OCI-M1 (cell line): Measurements from ENCODE around the gene RUBCN.
"Not testable (repeated sequence)": the region's sequence is repeated elsewhere in the genome, so short reads cannot be mapped to it uniquely, and the experiment has no call there.

Source experiments
- DNase-seq: peaks from one replicate; lab custom pipeline; 2025; lab: John Stamatoyannopoulos, UW

Gene RUBCN

GRCh38 chr3:197734667-197735318 lies 1.9 kb downstream of the RUBCN start:
- DNase-seq, result peak; percentile 74

GRCh38 chr3:197733042-197733441 lies 3.7 kb downstream of the RUBCN start:
- no peak for DNase-seq

- DNase-seq, result not testable (repeated sequence)
Observed at GRCh38 chr3:197731483-197731882, 5.2 kb downstream of the RUBCN start.

GRCh38 chr3:197730770-197731169 lies 5.9 kb downstream of the RUBCN start:
- DNase-seq, result not testable (repeated sequence)

- DNase-seq, result no peak
Observed at GRCh38 chr3:197730200-197730599, 6.5 kb downstream of the RUBCN start.

- DNase-seq, result no peak
Observed at GRCh38 chr3:197728487-197728886, 8.2 kb downstream of the RUBCN start.

GRCh38 chr3:197727878-197728277 lies 8.8 kb downstream of the RUBCN start:
- DNase-seq, result not testable (repeated sequence)

GRCh38 chr3:197722734-197723133 lies 14.0 kb downstream of the RUBCN start:
- DNase-seq, result no peak

GRCh38 chr3:197720694-197721093 lies 16.0 kb downstream of the RUBCN start:
- no peak for DNase-seq

- DNase-seq, result no peak
Observed at GRCh38 chr3:197718891-197719290, 17.8 kb downstream of the RUBCN start.

GRCh38 chr3:197714251-197714650 lies 22.5 kb downstream of the RUBCN start:
- no peak for DNase-seq

GRCh38 chr3:197713477-197713822 lies 23.3 kb downstream of the RUBCN start:
- no peak for DNase-seq

GRCh38 chr3:197711973-197712707 lies 24.6 kb downstream of the RUBCN start:
- peak; percentile 90 for DNase-seq

GRCh38 chr3:197710965-197711364 lies 25.7 kb downstream of the RUBCN start:
- not testable (repeated sequence) for DNase-seq

GRCh38 chr3:197709135-197709534 lies 27.6 kb downstream of the RUBCN start:
- peak; percentile 75 for DNase-seq

GRCh38 chr3:197706658-197707057 lies 30.0 kb downstream of the RUBCN start:
- no peak for DNase-seq

GRCh38 chr3:197701841-197702240 lies 34.9 kb downstream of the RUBCN start:
- no peak for DNase-seq

GRCh38 chr3:197700095-197700494 lies 36.6 kb downstream of the RUBCN start:
- DNase-seq, result no peak

- DNase-seq, result no peak
Observed at GRCh38 chr3:197697355-197697754, 39.3 kb downstream of the RUBCN start.

GRCh38 chr3:197694251-197694650 lies 42.5 kb downstream of the RUBCN start:
- no peak for DNase-seq

- DNase-seq, result no peak
Observed at GRCh38 chr3:197692641-197693040, 44.1 kb downstream of the RUBCN start.

GRCh38 chr3:197690754-197691153 lies 46.0 kb downstream of the RUBCN start:
- no peak for DNase-seq

GRCh38 chr3:197687570-197687969 lies 49.1 kb downstream of the RUBCN start:
- DNase-seq, result no peak

- no peak for DNase-seq
Observed at GRCh38 chr3:197686899-197687298, 49.8 kb downstream of the RUBCN start.
